Activated CD8-positive, alpha-beta T cell treated with anti-CD3 and anti-CD28 coated beads, Interleukin-2, amount 10 ng/mL, durations not matched to agents 7 days and 5 days (primary cell): ENCODE measurements around the gene IMMP2L. TPM values are rescaled to one million over a fixed set of nuclear protein-coding genes. Genes with fewer than 3 reads are reported as not detected.

Experiments
- ATAC-seq: fragments of 150-1000 bp; cut with Tn5 transposase; one replicate; pipeline ENCODE4 v1.10.0; 2021; ENCODE audit warnings: moderate library complexity
- CTCF ChIA-PET: fragments of 350-600 bp; sonication (Branson Sonifier 250); formaldehyde crosslinking; loops from one replicate; lab custom pipeline; 2021; ENCODE audit warnings: antibody characterized with exemption; lab: Charles Lee
- POLR2A ChIA-PET: fragments of 350-600 bp; sonication (Branson Sonifier 250); formaldehyde crosslinking; loops from one replicate; lab custom pipeline; 2021; ENCODE audit warnings: antibody characterized with exemption; lab: Charles Lee
- DNase-seq: peaks from one replicate; pipeline ENCODE4 v3.0.0-alpha.2; 2020
- H3K27ac Mint-ChIP-seq: one replicate; pipeline ENCODE4 v1.8.0; 2021; ENCODE audit warnings: mild to moderate bottlenecking, mixed read lengths
- H3K27me3 Mint-ChIP-seq: one replicate; pipeline ENCODE4 v1.8.0; 2021; ENCODE audit warnings: low read depth, mixed read lengths
- H3K36me3 Mint-ChIP-seq: one replicate; pipeline ENCODE4 v1.8.0; 2021; ENCODE audit warnings: low read depth, mixed read lengths
- H3K4me1 Mint-ChIP-seq: one replicate; pipeline ENCODE4 v1.8.0; 2021; ENCODE audit warnings: low read depth, mixed read lengths
- H3K4me3 Mint-ChIP-seq: one replicate; pipeline ENCODE4 v1.8.0; 2021; ENCODE audit warnings: mild to moderate bottlenecking, mixed read lengths
- H3K9me3 Mint-ChIP-seq: one replicate; pipeline ENCODE4 v1.8.0; 2022; ENCODE audit warnings: mixed read lengths; ENCODE audit not compliant: insufficient read depth
- total RNA-seq, 2 experiments: library from RNA; stranded (reverse); gene quantifications; one replicate each; pipeline ENCODE4 v1.2.3, GENCODE V29; 2021

IMMP2L gene
- total RNA-seq, 2 experiments from 2014 or later: 7.1 to 9.7 TPM

- H3K4me1 Mint-ChIP-seq: peaks cover 3% of the 10 kb centered on the region
- H3K36me3 Mint-ChIP-seq: peaks cover under 1% of the 10 kb centered on the region
- POLR2A ChIA-PET: no interaction called here
- no peaks in the 10 kb centered on the region for H3K9me3 Mint-ChIP-seq
- CTCF ChIA-PET: no interaction called here
- H3K27me3 Mint-ChIP-seq: no peaks in the 10 kb centered on the region
- DNase-seq: no peak
- no peak overlapping the region for H3K27ac Mint-ChIP-seq
- H3K4me3 Mint-ChIP-seq: no peak overlapping the region
- ATAC-seq: no peak
Measured at GRCh38 chr7:110827287-110827855, 734.9 kb downstream of the IMMP2L start.

GRCh38 chr7:110813986-110814385 lies 748.3 kb downstream of the IMMP2L start:
- Mint-ChIP-seq H3K4me1 (no peaks in the 10 kb centered on the region), H3K9me3 (no peaks in the 10 kb centered on the region), H3K27ac (no peak overlapping the region), H3K27me3 (no peaks in the 10 kb centered on the region), H3K4me3 (no peak overlapping the region), H3K36me3 (peaks cover 5% of the 10 kb centered on the region)
- DNase-seq (no peak), ATAC-seq (no peak)
- CTCF ChIA-PET: no interaction called here
- POLR2A ChIA-PET: no interaction called here

- no peak for DNase-seq
- CTCF ChIA-PET: no interaction called here
- no peak for ATAC-seq
- POLR2A ChIA-PET: no interaction called here
- Mint-ChIP-seq H3K9me3 (no peaks in the 10 kb centered on the region), H3K36me3 (no peaks in the 10 kb centered on the region), H3K4me3 (no peak overlapping the region), H3K4me1 (no peaks in the 10 kb centered on the region), H3K27me3 (no peaks in the 10 kb centered on the region), H3K27ac (no peak overlapping the region)
Measured at GRCh38 chr7:110809832-110810231, 752.5 kb downstream of the IMMP2L start.

- H3K27me3 Mint-ChIP-seq: no peaks in the 10 kb centered on the region
- ATAC-seq (no peak), DNase-seq (no peak)
- POLR2A ChIA-PET: interaction anchor here (1.2 kb wide), 1 partner anchor 51 kb away, joined by 3 read pairs; no protein-coding TSS in a partner anchor
- H3K27ac Mint-ChIP-seq: no peak overlapping the region
- H3K9me3 Mint-ChIP-seq: no peaks in the 10 kb centered on the region
- no peak overlapping the region for H3K4me3 Mint-ChIP-seq
- H3K4me1 Mint-ChIP-seq: no peaks in the 10 kb centered on the region
- CTCF ChIA-PET: no interaction called here
- no peaks in the 10 kb centered on the region for H3K36me3 Mint-ChIP-seq
Measured at GRCh38 chr7:110808361-110808760, 753.9 kb downstream of the IMMP2L start.

- H3K27me3 Mint-ChIP-seq: no peaks in the 10 kb centered on the region
- POLR2A ChIA-PET: no interaction called here
- CTCF ChIA-PET: interaction anchor here (0.6 kb wide), 1 partner anchor 10 kb away, joined by 3 read pairs; no protein-coding TSS in a partner anchor
- H3K27ac Mint-ChIP-seq: no peak overlapping the region
- H3K4me1 Mint-ChIP-seq: peaks cover 8% of the 10 kb centered on the region
- H3K36me3 Mint-ChIP-seq: no peaks in the 10 kb centered on the region
- H3K9me3 Mint-ChIP-seq: peaks cover 3% of the 10 kb centered on the region
- DNase-seq: no peak
- no peak for ATAC-seq
- no peak overlapping the region for H3K4me3 Mint-ChIP-seq
Measured at GRCh38 chr7:110804501-110804900, 757.8 kb downstream of the IMMP2L start.

GRCh38 chr7:110803602-110804143 lies 758.6 kb downstream of the IMMP2L start:
- CTCF ChIA-PET: no interaction called here

GRCh38 chr7:110801502-110801901 lies 760.8 kb downstream of the IMMP2L start:
- Mint-ChIP-seq H3K36me3 (no peaks in the 10 kb centered on the region), H3K4me3 (no peak overlapping the region), H3K4me1 (peaks cover 8% of the 10 kb centered on the region), H3K27me3 (no peaks in the 10 kb centered on the region), H3K27ac (no peak overlapping the region), H3K9me3 (peaks cover 3% of the 10 kb centered on the region)
- ChIA-PET CTCF (no interaction called here), POLR2A (no interaction called here)
- ATAC-seq (no peak), DNase-seq (no peak)

More at GRCh38 chr7:110803602-110804143, 758.6 kb downstream of the IMMP2L start:
- Mint-ChIP-seq H3K9me3 (peaks cover 3% of the 10 kb centered on the region), H3K27ac (no peak overlapping the region), H3K4me1 (peaks cover 8% of the 10 kb centered on the region), H3K4me3 (no peak overlapping the region), H3K36me3 (no peaks in the 10 kb centered on the region), H3K27me3 (no peaks in the 10 kb centered on the region)
- DNase-seq (no peak), ATAC-seq (no peak)
- POLR2A ChIA-PET: interaction anchor here (1.2 kb wide), 1 partner anchor 114 kb away, joined by 3 read pairs; no protein-coding TSS in a partner anchor

- no peak overlapping the region for H3K27ac Mint-ChIP-seq
- CTCF ChIA-PET: no interaction called here
Measured at GRCh38 chr7:110800984-110801383, 761.3 kb downstream of the IMMP2L start.

GRCh38 chr7:110797656-110798055 lies 764.6 kb downstream of the IMMP2L start:
- DNase-seq (no peak), ATAC-seq (no peak)
- ChIA-PET CTCF (no interaction called here), POLR2A (no interaction called here)
- Mint-ChIP-seq H3K9me3 (peaks cover 3% of the 10 kb centered on the region), H3K27me3 (no peaks in the 10 kb centered on the region), H3K4me1 (peaks cover 8% of the 10 kb centered on the region), H3K36me3 (peaks cover 2% of the 10 kb centered on the region), H3K27ac (no peak overlapping the region), H3K4me3 (no peak overlapping the region)

More at GRCh38 chr7:110800984-110801383, 761.3 kb downstream of the IMMP2L start:
- ATAC-seq (no peak), DNase-seq (no peak)
- Mint-ChIP-seq H3K9me3 (peaks cover 3% of the 10 kb centered on the region), H3K27me3 (no peaks in the 10 kb centered on the region), H3K4me1 (peaks cover 8% of the 10 kb centered on the region), H3K36me3 (peaks cover 1% of the 10 kb centered on the region), H3K4me3 (no peak overlapping the region)
- POLR2A ChIA-PET: no interaction called here

GRCh38 chr7:110790992-110791391 lies 771.3 kb downstream of the IMMP2L start:
- Mint-ChIP-seq H3K36me3 (peaks cover 3% of the 10 kb centered on the region), H3K4me3 (no peak overlapping the region), H3K9me3 (no peaks in the 10 kb centered on the region), H3K4me1 (no peaks in the 10 kb centered on the region), H3K27ac (no peak overlapping the region), H3K27me3 (no peaks in the 10 kb centered on the region)
- ATAC-seq (no peak), DNase-seq (no peak)
- ChIA-PET POLR2A (no interaction called here), CTCF (no interaction called here)

GRCh38 chr7:110786328-110786965 lies 775.8 kb downstream of the IMMP2L start:
- CTCF ChIA-PET: no interaction called here
- DNase-seq: no peak
- Mint-ChIP-seq H3K36me3 (peaks cover 2% of the 10 kb centered on the region), H3K9me3 (no peaks in the 10 kb centered on the region), H3K4me1 (no peaks in the 10 kb centered on the region), H3K27me3 (no peaks in the 10 kb centered on the region), H3K27ac (no peak overlapping the region), H3K4me3 (no peak overlapping the region)
- no peak for ATAC-seq
- POLR2A ChIA-PET: interaction anchor here (0.6 kb wide), 1 partner anchor 48 kb away, joined by 3 read pairs; no protein-coding TSS in a partner anchor

- Mint-ChIP-seq H3K4me1 (no peaks in the 10 kb centered on the region), H3K36me3 (no peaks in the 10 kb centered on the region), H3K9me3 (no peaks in the 10 kb centered on the region), H3K27ac (no peak overlapping the region), H3K4me3 (no peak overlapping the region), H3K27me3 (no peaks in the 10 kb centered on the region)
- CTCF ChIA-PET: no interaction called here
- DNase-seq (no peak), ATAC-seq (no peak)
- POLR2A ChIA-PET: no interaction called here
Measured at GRCh38 chr7:110784749-110785148, 777.5 kb downstream of the IMMP2L start.
